ENCODE data around the gene IL36B. TPM values are rescaled to one million over a fixed set of nuclear protein-coding genes. Genes with fewer than 3 reads are reported as not detected.

Gene IL36B
- total RNA-seq, 1 experiment from 2014 or later: not detected

Small RNA genes within 50 kb of the gene (small RNA-seq; reads per million reads assigned to genes)
- 0 reads per million in 2 experiments for gene HMGN2P23
- 0 reads per million in 2 experiments for gene RNU6-1180P

Other genes starting within 250 kb of the IL36B start
- gene IL1B, start 216.1 kb downstream of the IL36B start, total RNA-seq (2014; rRNA removed; shearing (Covaris generic)): 2.2 and 2.5 TPM in 2 replicates
- 0.75 TPM in 1 of 2 replicates, not detected in the other for gene IL37, start 141.7 kb downstream of the IL36B start, total RNA-seq (2014; rRNA removed; shearing (Covaris generic))
- not detected in 2 replicates for gene IL36G, start 74.9 kb downstream of the IL36B start, total RNA-seq (2014; rRNA removed; shearing (Covaris generic))
- gene IL36A, start 47.4 kb downstream of the IL36B start, total RNA-seq (2014; rRNA removed; shearing (Covaris generic)): not detected in 2 replicates
- not detected in 2 replicates for gene IL36RN, start 6.3 kb upstream of the IL36B start, total RNA-seq (2014; rRNA removed; shearing (Covaris generic))
- not detected in 2 replicates for gene IL1F10, start 15.1 kb upstream of the IL36B start, total RNA-seq (2014; rRNA removed; shearing (Covaris generic))
- not detected in 2 replicates for gene IL1RN, start 74.7 kb upstream of the IL36B start, total RNA-seq (2014; rRNA removed; shearing (Covaris generic))
- 0.64 and 0.89 TPM in 2 replicates for gene PSD4, start 121.1 kb upstream of the IL36B start, total RNA-seq (2014; rRNA removed; shearing (Covaris generic))
- 1.0 and 1.4 TPM in 2 replicates for gene PAX8, start 226.1 kb upstream of the IL36B start, total RNA-seq (2014; rRNA removed; shearing (Covaris generic))